Gastrocnemius medialis (tissue), 4 donors: ENCODE results near the gene RALGPS2. TPM values are rescaled to one million over a fixed set of nuclear protein-coding genes. Genes with fewer than 3 reads are reported as not detected.
A peak's percentile ranks its signal among the peaks of the same experiment; 100 is the strongest.
"Not testable (repeated sequence)": the region's sequence is repeated elsewhere in the genome, so short reads cannot be mapped to it uniquely, and the experiment has no call there.

Experiments used
- ATAC-seq, 2 donors: fragments of 150-250 bp; one replicate each; pipeline ENCODE4 v1.9.1; 2016
- DNase-seq, 2 donors: peaks; one replicate each; pipeline ENCODE4 v3.0.0-alpha.2; 2019
- H3K27ac ChIP-seq, 4 donors: fragments of 200-600 bp; sonication (generic); 1 replicate in 1 of 4; 2 replicates in 3 of 4; pipeline ENCODE4 v1.5.1; 2016 to 2018; ENCODE audit warnings: mild to moderate bottlenecking in 2 of 4, moderate library complexity in 1 of 4
- H3K27me3 ChIP-seq, 3 donors: fragments of 200-600 bp; sonication (generic) in 2 of 3; 1 replicate in 1 of 3; 2 replicates in 2 of 3; pipeline versions ENCODE4 v1.5.1 to v1.6.0; 2016 to 2019; ENCODE audit warnings: mild to moderate bottlenecking in 1 of 3, moderate library complexity in 1 of 3
- H3K36me3 ChIP-seq, 2 donors: fragments of 200-600 bp; sonication (generic) in 1 of 2; one replicate each; pipeline ENCODE4 v1.5.1; 2017 to 2018
- H3K4me1 ChIP-seq, 2 donors: fragments of 200-600 bp; sonication (generic) in 1 of 2; one replicate each; pipeline ENCODE4 v1.5.1; 2016 to 2017; ENCODE audit warnings: mild to moderate bottlenecking in 2 of 2
- H3K4me3 ChIP-seq, 4 donors: fragments of 200-600 bp; sonication (generic) in 3 of 4; 1 replicate in 1 of 4; 2 replicates in 3 of 4; pipeline ENCODE4 v1.5.1; 2016 to 2019; ENCODE audit warnings: mild to moderate bottlenecking in 2 of 4
- H3K9me3 ChIP-seq, 3 donors: fragments of 200-600 bp; sonication (generic) in 2 of 3; 1 replicate in 1 of 3; 2 replicates in 2 of 3; pipeline ENCODE4 v1.5.1; 2016 to 2019
- POLR2A ChIP-seq, 2 donors: fragments of 450-650 bp; IDR thresholded peaks; one replicate each; pipeline ENCODE4 v1.6.1; 2017; ENCODE audit warnings: antibody characterized with exemption in 2 of 2, mild to moderate bottlenecking in 2 of 2, moderate library complexity in 2 of 2
- in situ Hi-C, 4 donors: fragments of 200-750 bp; cut with MboI; loops; one replicate each; pipeline versions ENCODE4 v1.15.0 to v1.8.0; 2017; ENCODE audit warnings: low sequenced_read_pairs in 4 of 4
- intact Hi-C: fragments of 100-400 bp; cut with DNase I; formaldehyde crosslinking; loops from one replicate; pipeline ENCODE4 v1.15.1; 2023; ENCODE audit warnings: low total_unique reads
- total RNA-seq, 4 donors: library from RNA; depleted of rRNA; stranded (reverse); fragments of >200 nt; gene quantifications; one replicate each; pipeline versions ENCODE4 v1.1.0 to v1.2.3, GENCODE V29; 2016
- TF ChIP-seq, protein P1 (sequence below), 5 experiments: fragments of 450-650 bp in 3 of 5; fragments of 200-600 bp in 2 of 5; sonication (generic) in 2 of 5; IDR thresholded peaks in 4 of 5; conservative IDR thresholded peaks in 1 of 5; 1 replicate in 4 of 5; 2 replicates in 1 of 5; pipeline ENCODE4 v1.5.1; 2016 to 2019; ENCODE audit warnings: antibody characterized with exemption in 5 of 5, mild to moderate bottlenecking in 3 of 5, moderate library complexity in 3 of 5

Gene RALGPS2
- total RNA-seq, 4 donors from 2014 or later, result 1.1 to 6.5 (median 2.5) TPM

DNA sequence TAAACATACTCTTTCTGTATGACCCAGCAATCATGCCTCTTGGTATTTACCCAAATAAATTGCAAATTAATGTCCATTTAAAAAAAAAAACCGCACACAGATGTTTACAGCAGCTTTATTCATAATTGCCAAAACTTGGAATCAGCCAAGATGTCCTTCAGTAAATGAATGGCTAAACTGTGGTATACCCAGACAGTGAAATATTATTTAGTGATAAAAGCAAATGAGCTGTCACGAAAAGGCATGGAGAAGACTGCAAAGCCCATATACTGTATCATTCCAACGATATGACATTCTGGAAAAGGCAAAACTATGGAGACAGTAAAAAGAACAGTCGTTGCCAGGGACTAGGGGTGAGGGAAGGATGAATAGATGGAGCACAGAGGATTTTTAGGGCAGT lies 223.6 kb downstream of the RALGPS2 start:
- TF ChIP-seq, protein P1, sequence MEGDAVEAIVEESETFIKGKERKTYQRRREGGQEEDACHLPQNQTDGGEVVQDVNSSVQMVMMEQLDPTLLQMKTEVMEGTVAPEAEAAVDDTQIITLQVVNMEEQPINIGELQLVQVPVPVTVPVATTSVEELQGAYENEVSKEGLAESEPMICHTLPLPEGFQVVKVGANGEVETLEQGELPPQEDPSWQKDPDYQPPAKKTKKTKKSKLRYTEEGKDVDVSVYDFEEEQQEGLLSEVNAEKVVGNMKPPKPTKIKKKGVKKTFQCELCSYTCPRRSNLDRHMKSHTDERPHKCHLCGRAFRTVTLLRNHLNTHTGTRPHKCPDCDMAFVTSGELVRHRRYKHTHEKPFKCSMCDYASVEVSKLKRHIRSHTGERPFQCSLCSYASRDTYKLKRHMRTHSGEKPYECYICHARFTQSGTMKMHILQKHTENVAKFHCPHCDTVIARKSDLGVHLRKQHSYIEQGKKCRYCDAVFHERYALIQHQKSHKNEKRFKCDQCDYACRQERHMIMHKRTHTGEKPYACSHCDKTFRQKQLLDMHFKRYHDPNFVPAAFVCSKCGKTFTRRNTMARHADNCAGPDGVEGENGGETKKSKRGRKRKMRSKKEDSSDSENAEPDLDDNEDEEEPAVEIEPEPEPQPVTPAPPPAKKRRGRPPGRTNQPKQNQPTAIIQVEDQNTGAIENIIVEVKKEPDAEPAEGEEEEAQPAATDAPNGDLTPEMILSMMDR (IDR thresholded peaks at IDR 0.05 in 4 of 5, conservative IDR thresholded peaks at IDR 0.05 in 1 of 5), result no peak
- TF ChIP-seq POLR2A (IDR thresholded peaks at IDR 0.05), result no peak
- DNase-seq (no peak), ATAC-seq (no peak)
- Histone ChIP-seq H3K27me3 (no peaks in the 10 kb centered on the region), H3K4me1 (peaks cover 5 to 7% of the 10 kb centered on the region in 2 donors), H3K27ac (no peak overlapping the region), H3K4me3 (no peak overlapping the region), H3K9me3 (no peaks in the 10 kb centered on the region), H3K36me3 (no peaks in the 10 kb centered on the region)
- intact Hi-C loops, result no loop called here
- in situ Hi-C loops, result no loop called here

DNA sequence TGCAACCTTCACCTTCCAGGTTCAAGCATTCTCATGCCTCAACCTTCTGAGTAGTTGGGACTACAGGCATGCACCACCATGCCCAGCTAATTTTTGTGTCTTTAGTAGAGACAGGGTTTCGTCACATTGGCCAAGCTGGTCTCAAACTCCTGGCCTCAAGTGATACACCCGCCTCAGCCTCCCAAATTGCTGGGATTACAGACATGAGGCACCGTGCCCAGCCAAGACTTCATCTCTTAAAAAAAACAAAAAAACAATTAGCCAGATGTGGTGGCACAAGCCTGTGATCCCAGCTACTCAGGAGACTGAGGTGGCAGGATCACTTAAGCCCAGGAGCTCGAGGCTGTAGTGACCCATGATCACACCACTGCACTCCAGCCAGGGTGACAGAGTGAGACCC lies 224.8 kb downstream of the RALGPS2 start:
- H3K4me3 ChIP-seq, ATAC-seq, H3K4me1 ChIP-seq, H3K27ac ChIP-seq, H3K36me3 ChIP-seq, intact Hi-C loops, in situ Hi-C loops, H3K27me3 ChIP-seq, H3K9me3 ChIP-seq, DNase-seq: not testable (repeated sequence)

GRCh38 chr1:178951600-178951999 lies 226.6 kb downstream of the RALGPS2 start:
- ATAC-seq (no peak), DNase-seq (no peak)
- no peak overlapping the region for H3K4me3 ChIP-seq
- H3K36me3 ChIP-seq, result no peaks in the 10 kb centered on the region
- intact Hi-C loops, result no loop called here
- TF ChIP-seq, protein P1 (IDR thresholded peaks at IDR 0.05 in 4 of 5, conservative IDR thresholded peaks at IDR 0.05 in 1 of 5), result no peak
- TF ChIP-seq POLR2A (IDR thresholded peaks at IDR 0.05), result no peak
- in situ Hi-C loops, result no loop called here
- H3K27ac ChIP-seq, result no peak overlapping the region
- no peaks in the 10 kb centered on the region for H3K9me3 ChIP-seq
- no peaks in the 10 kb centered on the region for H3K27me3 ChIP-seq
- H3K4me1 ChIP-seq, result no peaks in the 10 kb centered on the region

- DNase-seq, result peak; percentile 57 to 78
- H3K27ac ChIP-seq, result peak overlapping the region; percentile 45 to 60 (median 53)
These were observed 228.0 kb downstream of the RALGPS2 start for GRCh38 chr1:178953034-178953433.

DNA sequence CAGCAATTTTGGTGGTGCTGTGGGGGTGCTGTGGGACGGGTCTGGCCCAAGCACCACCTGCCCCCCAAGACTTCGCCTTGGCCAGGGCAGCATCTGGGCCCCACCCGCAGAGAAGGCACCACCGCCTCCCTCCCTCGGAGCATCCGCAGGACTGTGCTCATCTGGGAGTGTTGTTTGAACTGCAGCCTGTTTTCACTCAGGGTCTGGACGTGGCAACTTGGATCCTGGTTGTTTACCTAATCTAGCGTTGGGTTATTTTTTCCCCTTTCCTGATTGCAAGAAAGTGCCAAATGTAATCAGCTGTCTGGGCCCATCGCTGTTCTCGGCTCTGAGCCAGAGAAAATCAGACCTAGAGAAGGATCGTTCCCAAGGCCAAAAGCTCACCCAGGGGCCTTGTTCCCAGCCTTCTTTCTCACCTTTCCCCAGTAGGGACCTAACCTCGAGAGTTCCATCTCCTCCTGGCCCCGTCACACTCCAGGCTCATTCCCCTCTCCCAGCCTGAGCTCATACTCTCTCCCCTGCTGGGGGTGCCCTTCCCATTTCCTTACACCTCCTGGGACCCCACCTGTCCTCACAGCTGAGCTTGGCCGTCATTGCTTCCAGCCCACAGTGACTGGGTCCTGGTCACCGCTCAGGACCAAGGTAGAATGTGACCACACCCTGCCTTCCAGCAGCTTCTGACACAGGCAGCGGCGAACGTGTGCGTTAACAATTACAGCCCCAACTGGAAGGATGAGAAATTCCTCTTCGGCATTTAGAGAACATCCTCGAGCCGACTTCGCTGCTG lies 228.7 kb downstream of the RALGPS2 start:
- intact Hi-C loops (no loop called here), in situ Hi-C loops (no loop called here)
- no peak for TF ChIP-seq POLR2A (IDR thresholded peaks at IDR 0.05)
- TF ChIP-seq, protein P1 (IDR thresholded peaks at IDR 0.05 in 4 of 5, conservative IDR thresholded peaks at IDR 0.05 in 1 of 5), result no peak
- Histone ChIP-seq H3K9me3 (no peaks in the 10 kb centered on the region), H3K27me3 (no peaks in the 10 kb centered on the region), H3K27ac (peak overlapping the region; percentile 45 to 60 (median 53)), H3K36me3 (no peaks in the 10 kb centered on the region), H3K4me1 (no peaks in the 10 kb centered on the region), H3K4me3 (no peak overlapping the region)
- DNase-seq, result peak in 1 of 2 donors; percentile 26
- ATAC-seq, result peak; percentile 17 to 44

More at GRCh38 chr1:178953034-178953433, 228.0 kb downstream of the RALGPS2 start:
- no peaks in the 10 kb centered on the region for H3K4me1 ChIP-seq
- H3K27me3 ChIP-seq, result no peaks in the 10 kb centered on the region
- in situ Hi-C loops (no loop called here), intact Hi-C loops (no loop called here)
- no peak for TF ChIP-seq POLR2A (IDR thresholded peaks at IDR 0.05)
- TF ChIP-seq, protein P1 (IDR thresholded peaks at IDR 0.05 in 4 of 5, conservative IDR thresholded peaks at IDR 0.05 in 1 of 5), result no peak
- H3K4me3 ChIP-seq, result no peak overlapping the region
- no peaks in the 10 kb centered on the region for H3K36me3 ChIP-seq
- peak; percentile 80 to 84 for ATAC-seq
- H3K9me3 ChIP-seq, result no peaks in the 10 kb centered on the region
